SK-N-SH (cell line): Measurements from ENCODE around the gene A2M. TPM values are rescaled to one million over a fixed set of nuclear protein-coding genes. Genes with fewer than 3 reads are reported as not detected.

Source experiments
- CTCF ChIA-PET: fragments of 300-600, 350-600 bp; formaldehyde crosslinking; extraction: SDS; loops from one replicate; lab custom pipeline; 2021; lab: Yijun Ruan, JAX
- POLR2A ChIA-PET: fragments of 350-600 bp; sonication (Branson Sonifier 250); formaldehyde crosslinking; extraction: SDS; loops from one replicate; lab custom pipeline; 2020; ENCODE audit warnings: antibody characterized with exemption, inconsistent platforms; lab: Yijun Ruan, JAX
- DNase-seq: peaks from one replicate; pipeline ENCODE4 v3.0.0; 2012
- H2AFZ ChIP-seq: fragments of 200-600 bp; sonication (generic); 2 replicates; pipeline ENCODE4 v1.8.1; 2016; ENCODE audit warnings: antibody characterized with exemption, mild to moderate bottlenecking, low read depth
- H3F3A ChIP-seq: fragments of 200-600 bp; sonication (generic); replicated peaks from 2 replicates; pipeline ENCODE3; 2016; ENCODE audit warnings: antibody characterized with exemption, mild to moderate bottlenecking; ENCODE audit not compliant: insufficient read depth
- H3K27ac ChIP-seq, 2 experiments: fragments of 200-500 bp in 1 of 2; fragments of 200-600 bp in 1 of 2; sonication (Bioruptor generic) in 1 of 2; sonication (generic), shearing (Covaris generic) in 1 of 2; 2 replicates each; pipeline versions ENCODE4 v1.5.1 to v1.6.1; 2014 to 2016; ENCODE audit warnings: low read depth in 2 of 2, inconsistent platforms in 1 of 2, low read length in 1 of 2, mild to moderate bottlenecking in 1 of 2, mixed read lengths in 1 of 2
- H3K27me3 ChIP-seq: fragments of 200-600 bp; sonication (generic), shearing (Covaris generic); 2 replicates; pipeline ENCODE4 v1.6.1; 2016; ENCODE audit warnings: mixed run types; ENCODE audit not compliant: insufficient read depth
- H3K36me3 ChIP-seq, 2 experiments: fragments of 200-500 bp in 1 of 2; fragments of 200-600 bp in 1 of 2; sonication (Bioruptor generic) in 1 of 2; sonication (generic) in 1 of 2; replicated peaks in 1 of 2; 2 replicates each; pipeline versions ENCODE3 to v1.5.1; 2014 to 2016; ENCODE audit warnings: low read length in 1 of 2, mild to moderate bottlenecking in 1 of 2; ENCODE audit not compliant: insufficient read depth in 2 of 2, control insufficient read depth in 1 of 2
- H3K4me1 ChIP-seq, 2 experiments: fragments of 200-500 bp in 1 of 2; fragments of 200-600 bp in 1 of 2; sonication (Bioruptor generic) in 1 of 2; sonication (generic), shearing (Covaris generic) in 1 of 2; 2 replicates each; pipeline versions ENCODE4 v1.5.1 to v1.6.1; 2014 to 2016; ENCODE audit warnings: low read depth in 1 of 2, low read length in 1 of 2, mixed run types in 1 of 2; ENCODE audit not compliant: insufficient read depth in 2 of 2, control insufficient read depth in 1 of 2
- H3K4me2 ChIP-seq: fragments of 200-600 bp; sonication (generic), shearing (Covaris generic); 2 replicates; pipeline ENCODE4 v1.6.1; 2017; ENCODE audit warnings: mixed run types
- H3K4me3 ChIP-seq, 2 experiments: fragments of 200-500 bp in 1 of 2; fragments of 200-600 bp in 1 of 2; sonication (Bioruptor generic) in 1 of 2; sonication (generic), shearing (Covaris generic) in 1 of 2; 2 replicates each; pipeline versions ENCODE4 v1.5.1 to v1.8.1; 2014 to 2016; ENCODE audit warnings: low read depth in 2 of 2, inconsistent platforms in 1 of 2, low read length in 1 of 2, mild to moderate bottlenecking in 1 of 2, mixed read lengths in 1 of 2, moderate library complexity in 1 of 2
- H3K79me2 ChIP-seq: fragments of 200-600 bp; sonication (generic); 2 replicates; pipeline ENCODE4 v1.8.1; 2017; ENCODE audit warnings: mild to moderate bottlenecking; ENCODE audit not compliant: insufficient read depth
- H3K9ac ChIP-seq: fragments of 200-600 bp; sonication (generic); 2 replicates; pipeline ENCODE4 v1.6.1; 2017; ENCODE audit warnings: mixed run types
- H3K9me2 ChIP-seq: fragments of 200-600 bp; sonication (generic); 2 replicates; pipeline ENCODE4 v1.6.1; 2017; ENCODE audit warnings: mixed run types
- H3K9me3 ChIP-seq: fragments of 200-600 bp; sonication (generic); 2 replicates; pipeline ENCODE4 v1.6.1; 2017; ENCODE audit warnings: mixed run types, mild to moderate bottlenecking, moderate library complexity
- H4K20me1 ChIP-seq: fragments of 200-600 bp; sonication (generic); 2 replicates; pipeline ENCODE4 v1.6.1; 2017; ENCODE audit warnings: mild to moderate bottlenecking, mixed run types; ENCODE audit not compliant: insufficient read depth
- CHD2 ChIP-seq: fragments of 150-350 bp; IDR thresholded peaks from 2 replicates; pipeline ENCODE4 v1.6.1; 2018; ENCODE audit warnings: low read length; ENCODE audit not compliant: partially characterized antibody
- ELF1 ChIP-seq: IDR thresholded peaks from 2 replicates; pipeline ENCODE4 v1.4.0; 2012
- EP300 ChIP-seq, 2 experiments: IDR thresholded peaks; 2 replicates each; pipeline versions ENCODE4 v1.4.0 to v1.6.1; 2012; ENCODE audit warnings: borderline replicate concordance in 1 of 2, low read depth in 1 of 2, low read length in 1 of 2
- FOSL2 ChIP-seq: IDR thresholded peaks from 2 replicates; pipeline ENCODE4 v1.4.0; 2012; ENCODE audit warnings: low read depth, mild to moderate bottlenecking, moderate library complexity, borderline replicate concordance
- JUND ChIP-seq: IDR thresholded peaks from 2 replicates; pipeline ENCODE4 v1.4.0; 2012
- MAX ChIP-seq: IDR thresholded peaks from 2 replicates; pipeline ENCODE4 v1.4.0; 2012; ENCODE audit warnings: low read depth
- POLR2AphosphoS5 ChIP-seq: IDR thresholded peaks from 2 replicates; pipeline ENCODE4 v1.6.1; 2012; ENCODE audit warnings: low read depth, low read length
- RAD21 ChIP-seq: IDR thresholded peaks from 2 replicates; pipeline ENCODE4 v1.6.1; 2012; ENCODE audit warnings: mild to moderate bottlenecking, low read length
- RCOR1 ChIP-seq: fragments of 150-350 bp; IDR thresholded peaks from 2 replicates; pipeline ENCODE4 v1.6.1; 2017; ENCODE audit warnings: antibody characterized with exemption, low read length
- RFX5 ChIP-seq: IDR thresholded peaks from 2 replicates; pipeline ENCODE4 v1.6.1; 2012; ENCODE audit warnings: mild to moderate bottlenecking, improper control_type of control experiment, low read length
- SIN3A ChIP-seq: IDR thresholded peaks from 2 replicates; pipeline ENCODE4 v1.6.1; 2012; ENCODE audit warnings: low read depth, mild to moderate bottlenecking, low read length, moderate library complexity, borderline replicate concordance
- SMC3 ChIP-seq: IDR thresholded peaks from 2 replicates; pipeline ENCODE4 v1.6.1; 2012; ENCODE audit warnings: low read depth, low read length, improper control_type of control experiment
- TAF1 ChIP-seq: IDR thresholded peaks from 2 replicates; pipeline ENCODE4 v1.6.1; 2012; ENCODE audit warnings: low read depth, mild to moderate bottlenecking, low read length, moderate library complexity, borderline replicate concordance
- TCF12 ChIP-seq: IDR thresholded peaks from 2 replicates; pipeline ENCODE4 v1.4.0; 2012
- TEAD4 ChIP-seq: IDR thresholded peaks from 2 replicates; pipeline ENCODE4 v1.4.0; 2012; ENCODE audit warnings: mild to moderate bottlenecking, borderline replicate concordance; ENCODE audit not compliant: insufficient read depth
- USF1 ChIP-seq: IDR thresholded peaks from 2 replicates; pipeline ENCODE4 v1.4.0; 2012; ENCODE audit warnings: low read depth, borderline replicate concordance
- YY1 ChIP-seq: IDR thresholded peaks from 2 replicates; pipeline ENCODE4 v1.4.0; 2012; ENCODE audit warnings: low read depth, mild to moderate bottlenecking
- ZBTB33 ChIP-seq: IDR thresholded peaks from 2 replicates; pipeline ENCODE4 v1.4.0; 2012; ENCODE audit warnings: low read depth, borderline replicate concordance
- WGBS: methylation state at CpG from one replicate; pipeline ENCODE4 v1.1.6; 2017; ENCODE audit warnings: low lambda C conversion rate; 5-methylcytosine and 5-hydroxymethylcytosine counted together
- polyA plus RNA-seq, 3 experiments: library from polyadenylated mRNA; depleted of rRNA; stranded (reverse); fragments of >200 nt; gene quantifications; 2 replicates each; pipeline ENCODE4 v1.2.3, GENCODE V29; 2012
- TF ChIP-seq, protein P1 (sequence below): IDR thresholded peaks from 2 replicates; pipeline ENCODE4; 2012
- TF ChIP-seq, protein P2 (sequence below): fragments of 150-350 bp; IDR thresholded peaks from 2 replicates; pipeline ENCODE4 v1.6.1; 2017; ENCODE audit warnings: antibody characterized with exemption, low read length, low read depth, borderline replicate concordance

Gene A2M
- polyA plus RNA-seq, 1 of the 3 experiments (the other 2 are of a cell fraction), result not detected

GRCh38 chr12:9163392-9163791, 47.7 kb upstream of the A2M start:
- CTCF ChIA-PET, result interaction anchor here (0.7 to 1.2 kb wide), 2 partner anchors 14 to 619 kb away, joined by 3 to 4 read pairs; no protein-coding TSS in a partner anchor
- DNase-seq, result no peak
- Histone ChIP-seq H3K9ac (no peak overlapping the region), H3K27ac (no peak overlapping the region), H3K9me2 (no peaks in the 10 kb centered on the region), H3K4me3 (no peak overlapping the region), H3K4me1 (no peaks in the 10 kb centered on the region), H2AFZ (no peak overlapping the region), H3F3A (no peaks in the 10 kb centered on the region)
- WGBS, result 56% methylated on average over 5 of the region's 5 CpGs
- POLR2A ChIA-PET, result no interaction called here
- TF ChIP-seq JUND, result no peak
- TF ChIP-seq, protein P1, sequence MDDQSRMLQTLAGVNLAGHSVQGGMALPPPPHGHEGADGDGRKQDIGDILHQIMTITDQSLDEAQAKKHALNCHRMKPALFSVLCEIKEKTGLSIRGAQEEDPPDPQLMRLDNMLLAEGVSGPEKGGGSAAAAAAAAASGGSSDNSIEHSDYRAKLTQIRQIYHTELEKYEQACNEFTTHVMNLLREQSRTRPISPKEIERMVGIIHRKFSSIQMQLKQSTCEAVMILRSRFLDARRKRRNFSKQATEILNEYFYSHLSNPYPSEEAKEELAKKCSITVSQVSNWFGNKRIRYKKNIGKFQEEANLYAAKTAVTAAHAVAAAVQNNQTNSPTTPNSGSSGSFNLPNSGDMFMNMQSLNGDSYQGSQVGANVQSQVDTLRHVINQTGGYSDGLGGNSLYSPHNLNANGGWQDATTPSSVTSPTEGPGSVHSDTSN, result no peak
- TF ChIP-seq SMC3, result no peak
- no peak for TF ChIP-seq RCOR1
- no peak for TF ChIP-seq SIN3A
- no peak for TF ChIP-seq MAX
- TF ChIP-seq TAF1, result no peak
- TF ChIP-seq CHD2, result no peak
- no peak for TF ChIP-seq FOSL2
- no peak for TF ChIP-seq RAD21
- no peak for TF ChIP-seq YY1
- no peak for TF ChIP-seq USF1
- TF ChIP-seq EP300 (IDR thresholded peaks at IDR 0.05; ENCODE audit: borderline replicate concordance in 1 of 2, low read depth in 1 of 2, low read length in 1 of 2), result no peak
- TF ChIP-seq TCF12, result no peak
- TF ChIP-seq TEAD4, result no peak
- TF ChIP-seq, all 33 proteins: peak for 0
- Histone ChIP-seq H3K36me3 (no peaks in the 10 kb centered on the region), H3K4me2 (no peak overlapping the region), H4K20me1 (no peaks in the 10 kb centered on the region), H3K9me3 (no peaks in the 10 kb centered on the region), H3K79me2 (no peaks in the 10 kb centered on the region), H3K27me3 (no peaks in the 10 kb centered on the region)

DNA sequence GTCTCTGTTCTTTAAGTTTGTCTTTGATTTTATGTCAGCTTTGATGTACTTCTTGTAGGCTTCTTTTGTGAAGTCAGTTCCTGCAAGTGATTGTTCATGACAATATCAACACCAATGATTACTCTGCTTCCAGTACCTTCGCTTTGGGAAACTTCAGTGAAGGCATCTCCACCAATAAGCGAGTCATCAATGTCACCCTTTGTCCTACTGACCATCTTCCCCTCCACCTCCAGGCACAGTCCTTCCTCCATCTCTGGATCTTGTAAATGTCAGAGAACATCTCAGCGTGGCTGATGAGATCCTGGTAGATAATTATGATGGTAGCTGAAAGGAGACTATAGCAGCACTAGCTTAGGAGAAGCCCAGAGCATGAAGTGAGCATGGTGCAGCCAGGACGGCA, 40.4 kb upstream of the A2M start:
- H2AFZ ChIP-seq, result no peak overlapping the region
- no peak overlapping the region for H3K4me3 ChIP-seq
- H3K79me2 ChIP-seq, result no peaks in the 10 kb centered on the region
- WGBS, result 14% methylated on average over 4 of the region's 4 CpGs
- no peaks in the 10 kb centered on the region for H3F3A ChIP-seq
- TF ChIP-seq EP300 (IDR thresholded peaks at IDR 0.05; ENCODE audit: borderline replicate concordance in 1 of 2, low read depth in 1 of 2, low read length in 1 of 2), result no peak
- TF ChIP-seq SIN3A, result no peak
- no peak for TF ChIP-seq POLR2AphosphoS5
- no peak for TF ChIP-seq MAX
- no peak for TF ChIP-seq USF1
- no peak for TF ChIP-seq RAD21
- no peak for TF ChIP-seq ZBTB33
- TF ChIP-seq, protein P2, sequence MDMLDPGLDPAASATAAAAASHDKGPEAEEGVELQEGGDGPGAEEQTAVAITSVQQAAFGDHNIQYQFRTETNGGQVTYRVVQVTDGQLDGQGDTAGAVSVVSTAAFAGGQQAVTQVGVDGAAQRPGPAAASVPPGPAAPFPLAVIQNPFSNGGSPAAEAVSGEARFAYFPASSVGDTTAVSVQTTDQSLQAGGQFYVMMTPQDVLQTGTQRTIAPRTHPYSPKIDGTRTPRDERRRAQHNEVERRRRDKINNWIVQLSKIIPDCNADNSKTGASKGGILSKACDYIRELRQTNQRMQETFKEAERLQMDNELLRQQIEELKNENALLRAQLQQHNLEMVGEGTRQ, result no peak
- TF ChIP-seq TEAD4, result no peak
- TF ChIP-seq, protein P1, result no peak
- TF ChIP-seq ELF1, result no peak
- TF ChIP-seq JUND, result no peak
- TF ChIP-seq CHD2, result no peak
- TF ChIP-seq RFX5, result no peak
- no peaks in the 10 kb centered on the region for H3K9me2 ChIP-seq
- H3K27me3 ChIP-seq, result no peaks in the 10 kb centered on the region
- CTCF ChIA-PET, result no interaction called here
- no peak overlapping the region for H3K27ac ChIP-seq
- H3K9me3 ChIP-seq, result no peaks in the 10 kb centered on the region
- H3K4me1 ChIP-seq, result no peaks in the 10 kb centered on the region
- no peaks in the 10 kb centered on the region for H3K36me3 ChIP-seq
- no peak overlapping the region for H3K9ac ChIP-seq
- no peaks in the 10 kb centered on the region for H4K20me1 ChIP-seq
- POLR2A ChIA-PET, result no interaction called here
- H3K4me2 ChIP-seq, result no peak overlapping the region
- no peak for DNase-seq
